ENCODE data around the gene AFG3L2.
"Not testable (repeated sequence)": the region's sequence is repeated elsewhere in the genome, so short reads cannot be mapped to it uniquely, and the experiment has no call there.

AFG3L2 gene

GRCh38 chr18:12376754-12377555 lies at the start of gene AFG3L2:
Gene AFG3L2, minus strand, starts transcription at chr18:12377227. Its CDS starts 145 bp downstream, at chr18:12377082.
- DNase-seq: peak; percentile 97 to 99

DNA sequence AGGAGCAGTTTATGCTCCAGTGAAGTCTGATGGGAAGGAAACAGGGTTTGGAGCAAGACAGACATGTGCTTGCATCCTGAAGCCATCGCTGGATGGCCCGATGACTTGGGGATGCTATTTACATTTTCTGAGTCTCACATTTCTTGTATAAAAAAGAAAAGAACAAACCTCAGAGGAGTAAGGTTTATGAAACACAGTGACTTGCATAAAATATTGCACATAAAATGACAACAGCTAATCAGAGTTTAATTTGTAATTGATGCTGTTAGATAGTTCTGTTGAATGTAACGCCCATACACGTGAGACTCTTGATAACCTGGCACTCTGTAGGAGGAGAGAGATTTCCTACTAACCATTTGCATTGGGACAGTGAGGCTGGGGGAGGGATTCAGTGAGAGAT lies 47.2 kb upstream of the AFG3L2 start:
- no peak for DNase-seq

GRCh38 chr18:12423820-12424219 lies 46.8 kb upstream of the AFG3L2 start:
- peak in 1 of 2 experiments; percentile 18 for DNase-seq

DNA sequence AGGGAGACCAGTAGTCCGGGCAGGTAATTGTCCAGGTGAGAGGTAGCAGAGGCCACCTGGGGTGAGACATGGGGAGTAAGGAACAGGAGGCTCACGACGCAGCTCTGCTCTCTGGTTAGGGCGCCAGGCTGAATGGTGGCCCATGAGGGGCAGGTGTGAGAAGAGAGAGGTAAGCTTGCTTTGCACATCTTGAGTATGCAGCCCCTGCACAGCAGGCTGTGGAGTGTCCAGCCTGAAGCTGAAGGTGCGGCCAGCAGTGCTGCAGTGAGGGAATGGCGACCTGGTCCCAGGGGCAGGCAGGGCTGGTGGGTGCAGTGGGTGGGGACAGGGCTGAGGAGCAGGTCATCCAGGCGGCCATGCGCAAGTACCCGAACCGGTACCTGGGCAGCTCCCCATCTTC lies 46.4 kb upstream of the AFG3L2 start:
- DNase-seq: no peak

GRCh38 chr18:12422936-12423335 lies 45.9 kb upstream of the AFG3L2 start:
- peak; percentile 93 to 96 for DNase-seq

DNA sequence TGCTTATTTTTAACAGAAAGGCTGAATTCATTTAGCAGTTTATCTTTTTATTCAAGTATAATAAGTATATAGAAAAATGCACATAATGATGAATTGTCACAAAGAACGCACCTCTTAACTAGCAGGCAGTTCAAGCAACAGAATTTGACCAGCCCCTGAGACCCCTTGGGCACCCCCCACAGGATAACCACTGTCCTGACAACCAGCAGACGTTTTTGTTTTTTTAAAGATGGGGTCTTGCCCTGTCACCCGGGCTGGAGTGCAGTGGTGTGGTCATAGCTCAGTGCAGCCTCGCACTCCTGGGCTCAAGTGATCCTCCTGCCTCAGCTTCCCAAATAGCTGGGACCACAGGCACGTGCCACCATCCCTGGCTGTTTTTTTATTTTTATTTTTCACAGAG lies 44.7 kb upstream of the AFG3L2 start:
- DNase-seq: peak in 1 of 2 experiments; percentile 34

DNA sequence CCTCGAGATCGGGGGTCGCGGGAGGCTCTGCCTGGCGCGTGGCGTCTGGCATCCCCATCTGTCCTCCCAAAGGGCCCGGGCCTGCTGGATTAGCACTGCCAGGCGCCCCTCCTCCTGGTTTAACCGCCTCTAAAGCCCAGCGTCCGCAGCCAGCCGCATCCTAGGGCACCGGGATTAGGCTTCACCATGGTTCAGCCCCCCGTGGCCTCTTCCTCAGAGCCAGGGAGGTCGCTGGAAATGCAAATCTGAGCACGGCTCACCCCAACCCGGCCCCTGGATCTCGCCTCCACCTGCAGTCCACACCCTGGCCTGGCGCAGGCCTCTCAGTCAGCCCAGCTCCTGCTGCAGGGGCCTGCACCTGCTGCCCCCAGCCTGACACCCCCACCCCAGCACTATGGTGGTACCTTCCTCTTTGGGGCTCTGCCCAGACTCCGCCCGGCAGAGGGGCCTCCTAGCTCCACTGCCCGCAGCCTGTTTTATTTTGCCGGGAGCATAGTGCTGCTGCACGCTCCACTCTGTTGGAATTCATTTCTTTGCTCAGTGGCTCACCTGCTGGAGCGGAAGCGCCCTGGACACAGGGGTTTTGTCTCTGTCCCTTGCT lies 43.9 kb upstream of the AFG3L2 start:
- DNase-seq: peak; percentile 86 to 89

DNA sequence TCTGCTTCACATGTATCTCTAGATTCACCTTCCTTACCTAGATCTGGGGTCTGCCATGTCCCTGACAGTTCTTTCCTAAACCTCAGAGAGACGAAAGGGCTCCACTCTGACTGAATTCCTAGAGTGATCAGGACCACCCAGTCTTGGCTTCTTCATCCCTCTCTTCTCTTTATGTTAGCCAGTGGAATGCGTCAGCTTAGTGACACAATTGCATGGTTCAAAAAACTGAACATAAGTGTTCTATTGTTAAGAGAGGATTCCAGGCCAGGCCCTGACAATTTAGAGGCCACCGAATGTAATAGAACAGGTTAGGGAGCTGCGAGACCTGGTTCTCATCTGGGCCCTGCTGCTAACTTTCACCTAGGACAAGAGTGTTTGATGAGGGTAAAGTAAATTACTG lies 40.7 kb upstream of the AFG3L2 start:
- no peak for DNase-seq

GRCh38 chr18:12416098-12416729 lies 39.2 kb upstream of the AFG3L2 start:
- DNase-seq: no peak

GRCh38 chr18:12411456-12411855 lies 34.4 kb upstream of the AFG3L2 start:
- DNase-seq: no peak

DNA sequence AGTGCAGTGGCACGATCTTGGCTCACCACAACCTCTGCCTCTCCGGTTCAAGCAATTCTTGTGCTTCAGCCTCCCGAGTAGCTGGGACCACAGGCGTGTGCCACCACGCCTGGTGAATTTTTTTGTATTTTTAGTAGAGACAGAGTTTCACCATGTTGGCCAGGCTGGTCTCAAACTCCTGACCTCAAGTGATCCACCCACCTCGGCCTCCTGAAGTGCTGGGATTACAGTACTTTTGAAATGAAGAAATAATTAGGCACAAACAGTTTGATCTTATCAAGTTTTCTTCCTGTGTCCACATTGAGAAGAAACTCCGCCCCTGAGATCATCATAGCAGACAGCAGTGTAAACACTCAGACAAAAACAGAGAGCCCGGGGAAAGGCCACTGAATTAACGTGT lies 33.7 kb upstream of the AFG3L2 start:
- not testable (repeated sequence) for DNase-seq

DNA sequence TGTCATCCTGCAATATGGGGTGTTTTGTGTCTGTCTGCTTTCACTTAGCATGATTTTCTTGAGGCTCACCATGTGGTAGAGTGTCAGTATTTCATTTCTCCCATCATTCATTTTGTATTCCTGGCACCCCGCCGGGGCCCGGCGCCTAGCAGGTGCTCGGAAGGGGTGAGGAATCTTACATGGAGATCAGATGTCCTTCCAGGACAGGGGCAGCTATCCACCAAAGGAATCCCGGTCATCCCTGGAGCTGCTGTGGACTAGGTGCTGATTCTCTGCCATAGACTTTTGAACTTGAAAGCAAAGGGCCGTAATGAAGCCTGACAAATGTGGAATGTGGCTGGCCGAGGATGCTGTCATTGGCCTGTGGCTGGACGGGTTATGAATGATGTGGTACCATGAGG lies 33.1 kb upstream of the AFG3L2 start:
- DNase-seq: no peak

GRCh38 chr18:12409469-12409868 lies 32.4 kb upstream of the AFG3L2 start:
- peak in 1 of 2 experiments; percentile 37 for DNase-seq

GRCh38 chr18:12408247-12408869 lies 31.3 kb upstream of the AFG3L2 start:
- peak; percentile 32 to 61 for DNase-seq

GRCh38 chr18:12406371-12407111 lies 29.5 kb upstream of the AFG3L2 start:
- DNase-seq: no peak

DNA sequence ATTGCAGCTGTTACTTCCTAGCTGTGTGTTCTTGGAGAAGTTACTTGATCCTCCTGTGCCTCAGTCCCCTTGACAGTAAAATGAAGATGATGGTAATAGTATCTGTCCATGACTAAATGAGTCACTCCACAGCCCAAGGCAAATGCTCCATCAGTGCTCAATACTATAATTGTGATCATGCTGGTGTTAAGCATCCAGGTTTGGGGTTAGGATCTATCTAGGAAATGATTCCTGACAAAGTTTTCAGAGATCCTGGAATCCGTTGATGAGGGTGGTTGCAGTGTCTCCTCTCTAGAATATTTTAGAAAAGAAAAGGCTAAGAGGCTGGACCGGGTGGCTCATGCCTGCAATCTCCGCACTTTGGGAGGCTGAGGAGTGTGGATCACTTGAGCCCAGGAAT lies 28.0 kb upstream of the AFG3L2 start:
- no peak for DNase-seq

DNA sequence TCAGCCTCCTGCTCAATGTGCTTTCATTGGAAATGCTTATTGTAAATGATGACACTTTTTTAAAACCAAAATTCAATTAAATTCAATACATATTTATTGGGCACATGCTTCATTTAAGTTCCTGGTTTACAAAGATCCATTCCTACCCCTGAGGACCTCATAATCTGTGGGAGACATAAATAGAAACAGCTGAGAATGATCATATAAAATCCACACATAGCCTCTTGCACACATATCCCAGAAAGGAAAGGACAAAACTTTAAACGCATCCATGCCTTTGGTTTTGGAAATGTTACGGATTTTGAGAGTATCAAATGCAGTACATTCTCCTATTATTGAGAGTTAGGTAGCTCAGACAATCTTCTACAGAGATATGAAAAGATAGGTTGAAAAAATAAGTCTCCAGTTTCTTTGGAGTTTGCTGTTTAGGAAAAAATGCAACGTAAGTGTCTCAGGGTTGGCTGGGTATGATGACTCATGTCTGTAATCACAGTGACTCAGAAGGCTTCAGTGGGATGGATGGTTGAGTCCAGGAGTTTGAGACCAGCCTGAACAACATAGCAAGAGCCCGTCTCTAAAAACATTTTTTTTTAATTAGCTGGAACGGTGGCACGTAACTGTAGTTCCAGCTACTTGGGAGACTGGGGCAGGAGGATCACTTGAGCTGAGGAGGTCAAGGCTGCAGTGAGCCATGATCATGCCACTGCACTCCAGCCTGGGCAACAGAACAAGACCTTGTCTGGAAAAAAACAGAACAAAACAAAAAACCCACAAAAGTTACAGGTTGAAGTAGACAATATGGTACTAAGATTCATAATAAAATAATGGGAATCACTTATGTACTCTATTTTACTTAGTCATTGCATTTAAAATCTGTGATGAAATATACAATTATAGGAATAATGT lies 26.8 kb upstream of the AFG3L2 start:
- no peak for DNase-seq

DNA sequence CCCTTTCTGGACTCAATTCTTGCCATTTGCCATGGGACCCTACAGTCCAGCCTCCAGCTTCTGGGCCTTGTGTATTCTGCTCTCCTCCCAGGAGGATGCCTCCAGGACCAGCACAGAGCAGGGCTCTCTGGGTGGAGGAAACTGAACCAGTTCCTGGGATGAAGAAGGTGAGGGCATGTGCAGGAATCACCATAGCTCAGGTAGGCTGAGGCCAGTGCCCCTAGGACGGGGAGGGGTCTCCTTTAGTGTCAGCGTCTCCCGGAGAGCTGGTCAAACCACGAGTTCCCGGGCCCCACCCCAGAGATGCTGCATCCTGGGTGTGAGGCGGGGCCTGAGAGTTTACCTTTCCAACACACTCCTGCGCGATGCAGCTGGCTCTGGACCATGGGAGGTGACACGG lies 24.9 kb upstream of the AFG3L2 start:
- DNase-seq: no peak

GRCh38 chr18:12399231-12399630 lies 22.2 kb upstream of the AFG3L2 start:
- DNase-seq: no peak

- no peak for DNase-seq
Measured at GRCh38 chr18:12398625-12399024, 21.6 kb upstream of the AFG3L2 start.

- no peak for DNase-seq
Measured at GRCh38 chr18:12397793-12398192, 20.8 kb upstream of the AFG3L2 start.

DNA sequence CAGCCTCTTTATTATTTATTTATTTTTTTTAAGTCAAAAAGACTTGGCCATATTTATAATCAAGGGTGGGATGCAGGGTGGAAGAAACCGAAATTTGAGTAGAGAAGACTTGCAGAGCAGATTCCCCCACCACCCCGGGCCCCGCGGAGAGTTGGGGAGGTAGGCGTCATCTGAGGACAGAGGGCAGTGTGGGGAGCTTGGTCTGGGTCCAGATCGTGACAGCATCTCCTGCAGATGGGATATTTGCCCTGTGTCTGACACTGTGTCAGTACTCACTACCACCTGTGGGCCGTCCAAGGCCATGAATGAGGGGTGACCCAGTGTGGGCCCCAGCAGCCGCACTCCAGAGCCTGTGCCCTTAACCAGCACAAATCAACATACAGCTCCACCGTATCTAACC lies 20.2 kb upstream of the AFG3L2 start:
- DNase-seq: no peak

Measured in NCI-H524 (cell line).